GM15510 (cell line): ENCODE results near the gene ALK.

ENCODE experiments used
- POLR2A ChIP-seq: IDR thresholded peaks from 3 replicates; pipeline ENCODE4 v1.6.1; 2011; ENCODE audit warnings: borderline replicate concordance; ENCODE audit not compliant: insufficient read length; ENCODE audit errors: extremely low read depth

The ALK gene

DNA sequence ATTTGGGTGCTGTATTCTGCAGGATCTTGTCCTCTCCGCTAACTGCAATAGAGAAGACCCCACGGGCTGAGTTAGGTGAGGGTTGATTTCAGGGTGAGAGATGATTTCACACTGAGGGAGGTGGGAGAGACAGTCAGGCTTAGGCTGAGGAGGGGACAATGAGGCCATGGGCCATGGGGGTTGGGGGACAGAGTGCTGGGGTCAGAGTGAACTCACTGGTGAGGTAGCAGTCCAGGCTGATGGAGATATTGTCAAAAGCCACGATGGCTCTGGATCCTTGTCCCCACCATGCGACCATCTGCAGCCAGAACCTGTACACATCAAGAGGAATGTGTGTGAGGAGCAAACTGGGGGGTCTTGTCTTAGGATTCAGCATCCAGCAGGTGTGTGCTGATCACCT, 646.2 kb downstream of the ALK start:
- TF ChIP-seq POLR2A: no peak

DNA sequence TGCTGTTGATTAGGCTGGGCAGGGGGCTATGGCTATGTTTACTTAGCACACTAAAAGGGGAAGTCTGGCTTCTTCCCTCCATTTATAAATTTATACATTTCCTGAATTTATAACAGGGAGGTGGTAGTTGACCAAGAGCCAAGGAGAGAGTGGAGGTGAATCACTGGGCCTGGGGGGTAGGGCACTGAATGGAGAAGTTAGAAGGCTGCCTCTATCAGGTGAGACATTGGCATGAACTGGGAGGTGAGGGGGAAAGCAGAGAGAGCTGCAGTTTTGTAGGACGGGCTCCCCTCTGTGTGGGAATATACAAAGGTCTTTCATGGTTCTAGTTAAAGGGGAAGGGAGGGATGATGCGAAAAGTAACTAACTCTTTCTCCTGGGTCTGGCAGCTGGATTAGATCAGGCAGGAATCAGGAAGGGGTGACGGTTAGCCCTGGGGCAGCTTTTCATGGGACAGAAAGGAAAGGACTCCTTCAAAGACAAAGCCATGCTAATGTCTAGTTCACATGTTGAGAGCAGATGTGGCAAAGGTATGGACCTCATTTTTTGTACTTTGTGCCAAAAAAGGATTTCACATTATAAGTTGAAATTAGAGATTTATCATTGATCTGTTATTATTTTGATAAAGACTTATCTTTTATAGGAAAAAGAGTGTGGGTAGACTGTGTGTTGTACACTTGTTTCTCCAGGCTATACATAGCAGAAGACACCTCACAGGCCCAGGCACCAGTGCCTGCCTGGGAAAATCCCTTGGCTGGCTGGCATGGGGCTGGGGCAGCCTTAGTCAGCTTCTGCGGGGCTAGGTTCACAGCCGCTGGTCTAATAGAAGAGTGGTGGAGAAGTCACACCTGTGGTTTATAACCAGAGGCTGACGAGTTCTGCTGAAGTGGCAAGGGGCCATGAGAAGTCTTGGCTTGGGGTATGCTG, 647.4 kb downstream of the ALK start:
- no peak for TF ChIP-seq POLR2A

DNA sequence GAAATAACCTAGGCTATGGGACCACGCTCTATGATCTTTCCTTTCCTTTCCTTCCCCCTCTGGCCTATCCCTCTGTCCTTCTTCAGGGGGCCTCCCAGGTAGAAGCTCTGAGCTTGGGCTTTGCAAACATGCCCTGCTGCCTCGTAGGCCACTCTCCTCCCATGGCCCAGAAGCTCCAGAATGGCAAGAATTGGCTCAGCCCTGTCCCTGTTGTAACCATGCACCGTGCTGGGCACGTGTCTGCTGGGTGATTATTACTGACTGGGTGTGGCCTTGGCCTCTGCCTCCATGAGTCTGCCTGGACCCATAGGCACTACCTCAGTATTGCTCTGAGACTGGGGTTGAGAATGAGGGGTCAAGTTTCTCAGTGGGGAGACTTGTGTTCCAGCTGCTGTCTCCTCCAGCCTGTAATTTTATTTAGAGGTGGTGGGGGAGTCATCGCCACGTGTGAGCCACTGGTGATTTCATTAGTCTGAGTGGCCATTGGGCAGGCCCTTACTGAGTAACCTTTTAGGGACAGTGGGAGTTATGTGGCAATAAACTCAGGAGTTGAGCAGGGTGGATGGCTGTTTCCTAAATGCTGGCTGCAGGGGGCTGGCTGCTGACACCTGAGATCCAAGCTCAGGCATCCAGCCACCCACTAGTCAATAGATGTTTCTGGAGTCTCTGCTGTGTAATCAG, 648.2 kb downstream of the ALK start:
- TF ChIP-seq POLR2A: no peak

DNA sequence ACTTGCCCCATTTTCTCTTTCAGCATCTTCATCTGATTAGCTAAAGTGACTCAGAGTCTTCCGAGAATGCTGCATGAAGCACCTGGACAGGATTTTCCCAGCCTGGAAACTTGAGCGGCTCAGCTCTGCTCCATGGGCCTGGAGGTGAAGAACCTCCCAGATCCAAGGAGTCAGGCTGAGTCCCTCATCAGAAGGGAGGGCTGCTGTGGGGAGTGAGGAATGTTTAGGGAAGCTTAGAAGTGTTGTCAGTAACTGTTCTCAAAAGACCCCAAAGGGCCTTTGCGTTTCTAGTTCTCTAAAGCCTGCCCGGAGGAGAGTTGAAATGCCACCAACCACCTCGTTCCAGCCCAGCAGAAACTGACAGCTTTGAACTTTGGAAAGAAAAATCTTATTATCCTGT, 649.1 kb downstream of the ALK start:
- no peak for TF ChIP-seq POLR2A

DNA sequence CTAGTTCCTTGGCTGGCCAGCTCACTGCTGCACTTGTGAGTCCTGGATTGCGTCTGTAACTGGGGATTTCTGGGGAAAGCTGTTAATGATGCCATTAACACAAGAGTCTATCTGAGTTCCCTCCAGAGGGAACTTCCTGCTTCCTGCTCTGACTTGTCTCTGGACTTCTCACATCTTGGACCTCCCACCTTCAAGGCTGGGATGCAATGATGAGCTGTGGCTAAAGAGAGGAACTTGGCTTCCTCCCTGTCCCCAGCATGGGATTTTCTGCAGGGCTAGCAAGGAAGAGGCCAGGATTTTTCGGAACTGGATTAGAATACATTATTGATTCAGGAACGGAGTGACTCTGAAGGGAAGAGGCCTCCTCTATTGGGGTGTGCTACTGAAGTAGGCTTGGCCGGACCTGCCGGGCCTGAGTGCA, 650.7 kb downstream of the ALK start:
- no peak for TF ChIP-seq POLR2A

DNA sequence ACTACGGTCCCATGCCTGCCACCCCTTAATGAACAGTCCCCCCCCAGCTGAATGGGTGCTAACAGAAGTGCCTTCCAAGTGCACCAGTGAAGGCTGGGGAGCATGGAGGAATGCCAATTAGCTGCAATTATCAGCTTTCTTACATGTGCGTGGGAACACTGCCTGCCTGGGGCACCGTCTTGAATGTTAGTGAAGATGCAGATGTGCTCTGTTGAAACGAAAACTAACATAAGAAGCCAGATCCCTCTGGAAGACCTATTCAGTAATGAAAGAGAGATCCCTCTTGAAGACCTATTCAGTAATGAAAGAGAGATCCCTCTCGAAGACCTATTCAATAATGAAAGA, 651.6 kb downstream of the ALK start:
- TF ChIP-seq POLR2A: no peak

- no peak for TF ChIP-seq POLR2A
Observed at GRCh38 chr2:29269095-29269764, 652.2 kb downstream of the ALK start.

DNA sequence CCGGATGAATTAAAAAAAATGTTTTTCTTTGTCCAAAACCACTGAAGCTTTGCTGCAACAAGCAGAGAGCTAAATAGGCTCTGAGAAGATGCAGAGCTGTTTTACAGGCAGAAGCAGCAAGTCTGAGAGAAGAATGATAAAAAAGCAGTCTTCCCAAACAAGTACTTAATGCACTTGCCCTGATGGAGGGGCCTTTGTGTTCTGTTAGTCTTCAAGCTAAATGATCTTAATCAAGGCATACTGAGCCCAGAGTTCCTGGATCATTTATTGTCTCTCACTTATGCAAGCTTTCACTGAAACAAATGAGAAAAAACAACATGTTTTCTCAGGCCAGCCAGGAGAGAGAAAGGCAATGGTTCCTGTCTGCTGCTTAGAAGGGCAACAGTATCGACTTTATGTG, 653.7 kb downstream of the ALK start:
- no peak for TF ChIP-seq POLR2A

DNA sequence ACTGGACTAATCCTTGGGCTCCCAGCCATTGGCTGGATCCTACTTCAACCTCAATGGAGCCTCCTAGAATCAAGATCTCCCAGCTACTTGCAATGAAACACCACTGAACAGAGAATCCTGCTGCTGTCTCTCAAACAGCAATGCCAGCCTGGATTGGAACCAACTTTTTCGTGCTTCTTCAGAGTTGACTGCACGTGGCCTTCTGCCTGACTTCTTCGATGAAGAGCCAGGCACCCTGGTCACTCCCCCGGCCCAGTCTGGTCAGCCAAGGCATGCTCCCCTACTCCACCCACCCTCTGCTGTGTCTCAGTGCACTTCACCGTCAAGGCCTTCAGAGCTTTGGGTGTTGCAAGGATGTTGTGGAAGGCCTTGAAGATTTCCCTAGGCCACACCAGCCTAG, 657.5 kb downstream of the ALK start:
- no peak for TF ChIP-seq POLR2A

DNA sequence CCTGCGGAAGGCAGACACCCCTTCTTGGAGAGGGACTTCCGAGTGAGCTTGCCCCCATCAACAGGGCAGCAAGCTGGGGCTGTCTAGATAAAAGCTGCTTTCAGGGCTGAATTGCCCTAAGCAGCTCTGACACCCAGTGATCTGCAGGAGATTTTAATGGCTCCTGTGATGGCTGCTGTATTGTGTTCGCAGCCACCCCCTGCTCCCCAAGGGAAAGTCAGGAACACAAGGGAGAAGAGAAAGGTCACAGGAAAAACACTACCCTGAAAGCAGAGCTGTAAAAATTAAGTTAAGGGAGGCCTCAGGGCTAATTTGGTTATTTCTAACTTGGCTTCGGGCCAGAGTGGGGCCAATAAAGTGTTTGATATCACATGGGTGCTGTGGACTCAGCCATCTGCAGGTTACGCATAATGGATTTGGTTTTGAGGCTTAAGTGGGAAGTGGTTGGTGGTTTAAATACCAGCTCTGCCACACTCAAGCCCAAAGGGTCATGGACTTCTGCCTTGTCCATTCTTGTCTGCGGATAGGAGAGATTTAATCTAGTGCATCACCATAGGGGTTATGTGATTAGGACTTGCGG, 658.6 kb downstream of the ALK start:
- TF ChIP-seq POLR2A: no peak

GRCh38 chr2:29261003-29261402, 660.4 kb downstream of the ALK start:
- TF ChIP-seq POLR2A: no peak

- no peak for TF ChIP-seq POLR2A
Observed at GRCh38 chr2:29260142-29260772, 661.1 kb downstream of the ALK start.

DNA sequence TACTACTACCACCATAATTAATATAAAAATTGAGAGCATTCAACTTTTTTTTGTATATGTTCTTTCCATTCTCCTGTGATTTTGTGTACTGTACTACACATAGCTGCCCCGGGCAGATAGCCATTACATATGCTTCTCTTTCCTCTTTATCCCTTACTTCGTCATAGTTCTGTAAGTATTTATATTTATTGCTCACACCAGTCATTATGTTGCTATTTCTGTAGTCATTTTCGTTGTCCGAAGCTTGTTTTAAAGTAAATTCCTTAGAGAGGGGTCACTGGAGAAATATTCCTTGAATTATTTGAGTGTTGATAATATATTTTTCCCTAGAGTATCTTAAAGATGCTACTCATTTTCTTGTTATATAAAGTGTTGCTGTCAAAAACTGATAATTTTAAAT, 662.2 kb downstream of the ALK start:
- TF ChIP-seq POLR2A: no peak

- no peak for TF ChIP-seq POLR2A
Observed at GRCh38 chr2:29255004-29255403, 666.4 kb downstream of the ALK start.

- TF ChIP-seq POLR2A: no peak
Observed at GRCh38 chr2:29253026-29253425, 668.4 kb downstream of the ALK start.

DNA sequence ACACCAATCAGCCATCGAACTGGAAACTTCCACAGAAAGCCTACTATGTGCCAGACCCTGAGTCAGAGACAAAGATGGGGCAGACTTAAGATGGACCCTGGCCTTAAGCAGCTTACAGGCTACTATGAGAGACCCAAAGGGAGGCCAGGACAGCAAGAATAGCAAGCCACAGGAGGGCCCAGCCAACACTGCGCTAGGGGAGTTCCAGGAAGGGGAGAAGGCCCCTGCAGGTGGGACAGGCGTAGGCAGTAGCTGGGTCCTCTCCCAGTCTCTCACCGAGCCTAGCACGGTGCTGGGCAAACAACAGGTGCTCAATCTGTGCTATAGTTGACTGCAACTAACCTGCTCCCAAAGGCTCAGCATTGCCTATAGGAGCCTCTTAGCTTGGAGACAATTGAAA, 670.0 kb downstream of the ALK start:
- TF ChIP-seq POLR2A: no peak

DNA sequence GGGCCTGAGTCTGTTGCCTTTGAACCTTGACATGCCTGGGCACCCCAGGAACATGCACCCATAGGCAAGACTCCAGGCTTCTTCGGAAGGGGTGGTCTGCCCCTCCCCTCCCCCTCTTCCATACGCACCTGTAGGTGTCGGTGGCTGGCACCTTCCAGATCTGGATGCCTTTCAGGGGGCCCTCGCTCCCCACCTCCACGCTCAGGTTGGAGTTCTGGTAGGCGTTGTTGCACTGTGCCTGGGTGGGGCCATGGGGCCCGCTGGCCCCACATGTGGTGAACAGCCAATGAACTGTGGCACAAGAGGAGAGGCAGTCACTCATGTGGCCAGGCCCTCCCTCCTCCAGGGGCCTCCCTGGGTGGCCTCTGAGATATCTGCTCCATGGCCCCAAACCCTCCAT, 670.4 kb downstream of the ALK start:
- no peak for TF ChIP-seq POLR2A
